A673 (cell line): ENCODE data around the gene SECTM1.

ENCODE experiments used
- EZH2 ChIP-seq: fragments of 200-600 bp; sonication (generic); IDR thresholded peaks from 2 replicates; pipeline ENCODE4 v1.6.1; 2017; ENCODE audit warnings: borderline replicate concordance, low read depth, mild to moderate bottlenecking, mixed read lengths, antibody characterized with exemption, low read length; ENCODE audit not compliant: poor library complexity, severe bottlenecking
- TF ChIP-seq, protein P1 (sequence below): fragments of 300-800, 200-600 bp; sonication (generic); conservative IDR thresholded peaks from 2 replicates; pipeline ENCODE4 v1.5.1; 2017; ENCODE audit warnings: low read depth, mild to moderate bottlenecking, antibody characterized with exemption, low read length, moderate library complexity, mixed read lengths

DNA sequence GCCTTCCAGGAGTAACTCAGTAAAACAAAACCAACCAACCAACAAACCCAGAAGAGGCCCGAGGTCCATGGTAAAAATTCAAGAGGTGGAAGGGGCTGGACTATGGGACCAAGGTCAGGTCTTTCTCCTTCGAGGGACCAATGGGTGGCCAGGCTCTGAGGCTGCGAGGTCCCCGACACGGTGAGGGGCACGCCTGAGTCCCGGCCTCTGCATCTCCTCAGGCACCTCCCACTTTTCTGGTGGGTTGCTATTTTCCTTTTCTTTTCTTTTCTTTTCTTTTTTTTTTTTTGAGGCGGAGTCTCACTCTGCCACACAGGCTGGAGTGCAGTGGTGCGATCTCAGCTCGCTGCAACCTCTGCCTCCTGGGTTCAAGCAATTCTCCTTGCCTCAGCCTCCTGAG is 34.1 kb downstream of the SECTM1 start:
- no peak for TF ChIP-seq EZH2
- TF ChIP-seq, protein P1, sequence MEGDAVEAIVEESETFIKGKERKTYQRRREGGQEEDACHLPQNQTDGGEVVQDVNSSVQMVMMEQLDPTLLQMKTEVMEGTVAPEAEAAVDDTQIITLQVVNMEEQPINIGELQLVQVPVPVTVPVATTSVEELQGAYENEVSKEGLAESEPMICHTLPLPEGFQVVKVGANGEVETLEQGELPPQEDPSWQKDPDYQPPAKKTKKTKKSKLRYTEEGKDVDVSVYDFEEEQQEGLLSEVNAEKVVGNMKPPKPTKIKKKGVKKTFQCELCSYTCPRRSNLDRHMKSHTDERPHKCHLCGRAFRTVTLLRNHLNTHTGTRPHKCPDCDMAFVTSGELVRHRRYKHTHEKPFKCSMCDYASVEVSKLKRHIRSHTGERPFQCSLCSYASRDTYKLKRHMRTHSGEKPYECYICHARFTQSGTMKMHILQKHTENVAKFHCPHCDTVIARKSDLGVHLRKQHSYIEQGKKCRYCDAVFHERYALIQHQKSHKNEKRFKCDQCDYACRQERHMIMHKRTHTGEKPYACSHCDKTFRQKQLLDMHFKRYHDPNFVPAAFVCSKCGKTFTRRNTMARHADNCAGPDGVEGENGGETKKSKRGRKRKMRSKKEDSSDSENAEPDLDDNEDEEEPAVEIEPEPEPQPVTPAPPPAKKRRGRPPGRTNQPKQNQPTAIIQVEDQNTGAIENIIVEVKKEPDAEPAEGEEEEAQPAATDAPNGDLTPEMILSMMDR = no peak
